GM12873 (cell line): ENCODE measurements around the gene FHAD1.

ENCODE experiments used
- TF ChIP-seq, protein P1 (sequence below): IDR thresholded peaks from 2 replicates; pipeline ENCODE4 v1.5.1; 2012; ENCODE audit warnings: low read depth, mild to moderate bottlenecking, moderate library complexity, low read length, control low read depth; ENCODE audit not compliant: insufficient read depth; ENCODE audit errors: missing control alignments

Gene FHAD1

DNA sequence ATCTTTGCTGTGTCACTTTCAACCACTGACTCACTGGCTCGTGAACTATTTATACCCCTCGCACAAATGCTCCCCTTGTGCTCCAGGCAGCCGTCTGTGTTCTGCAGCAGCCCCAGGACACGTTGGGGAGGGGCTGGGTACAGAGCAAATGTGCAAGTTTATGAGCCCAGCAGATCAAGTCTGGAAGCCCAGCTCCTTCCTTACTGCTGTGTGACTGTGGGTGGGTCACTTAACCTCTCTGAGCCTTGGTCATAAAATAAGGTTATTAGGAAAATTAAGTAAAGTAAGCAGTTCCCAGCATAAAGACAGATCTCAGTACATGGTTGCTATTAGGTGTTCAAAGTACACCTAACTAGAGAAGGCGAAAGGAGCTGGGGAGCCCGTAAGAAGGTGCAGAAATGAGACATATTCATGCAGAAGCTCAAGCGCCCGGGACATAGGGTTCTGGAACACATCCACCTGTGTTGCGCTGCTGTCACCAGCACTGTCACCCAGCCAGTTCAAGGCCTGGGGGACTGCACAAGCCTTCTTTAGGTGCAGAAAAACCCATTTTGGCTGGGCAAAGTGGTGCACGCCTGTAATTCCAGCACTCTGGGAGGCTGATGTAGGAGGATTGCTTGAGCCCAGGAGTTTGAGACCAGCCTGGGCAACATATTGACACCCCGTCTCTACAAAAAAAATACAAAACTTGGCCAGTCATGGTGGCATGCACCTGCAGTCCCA lies 176.5 kb downstream of the FHAD1 start:
- TF ChIP-seq, protein P1, sequence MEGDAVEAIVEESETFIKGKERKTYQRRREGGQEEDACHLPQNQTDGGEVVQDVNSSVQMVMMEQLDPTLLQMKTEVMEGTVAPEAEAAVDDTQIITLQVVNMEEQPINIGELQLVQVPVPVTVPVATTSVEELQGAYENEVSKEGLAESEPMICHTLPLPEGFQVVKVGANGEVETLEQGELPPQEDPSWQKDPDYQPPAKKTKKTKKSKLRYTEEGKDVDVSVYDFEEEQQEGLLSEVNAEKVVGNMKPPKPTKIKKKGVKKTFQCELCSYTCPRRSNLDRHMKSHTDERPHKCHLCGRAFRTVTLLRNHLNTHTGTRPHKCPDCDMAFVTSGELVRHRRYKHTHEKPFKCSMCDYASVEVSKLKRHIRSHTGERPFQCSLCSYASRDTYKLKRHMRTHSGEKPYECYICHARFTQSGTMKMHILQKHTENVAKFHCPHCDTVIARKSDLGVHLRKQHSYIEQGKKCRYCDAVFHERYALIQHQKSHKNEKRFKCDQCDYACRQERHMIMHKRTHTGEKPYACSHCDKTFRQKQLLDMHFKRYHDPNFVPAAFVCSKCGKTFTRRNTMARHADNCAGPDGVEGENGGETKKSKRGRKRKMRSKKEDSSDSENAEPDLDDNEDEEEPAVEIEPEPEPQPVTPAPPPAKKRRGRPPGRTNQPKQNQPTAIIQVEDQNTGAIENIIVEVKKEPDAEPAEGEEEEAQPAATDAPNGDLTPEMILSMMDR = no peak

DNA sequence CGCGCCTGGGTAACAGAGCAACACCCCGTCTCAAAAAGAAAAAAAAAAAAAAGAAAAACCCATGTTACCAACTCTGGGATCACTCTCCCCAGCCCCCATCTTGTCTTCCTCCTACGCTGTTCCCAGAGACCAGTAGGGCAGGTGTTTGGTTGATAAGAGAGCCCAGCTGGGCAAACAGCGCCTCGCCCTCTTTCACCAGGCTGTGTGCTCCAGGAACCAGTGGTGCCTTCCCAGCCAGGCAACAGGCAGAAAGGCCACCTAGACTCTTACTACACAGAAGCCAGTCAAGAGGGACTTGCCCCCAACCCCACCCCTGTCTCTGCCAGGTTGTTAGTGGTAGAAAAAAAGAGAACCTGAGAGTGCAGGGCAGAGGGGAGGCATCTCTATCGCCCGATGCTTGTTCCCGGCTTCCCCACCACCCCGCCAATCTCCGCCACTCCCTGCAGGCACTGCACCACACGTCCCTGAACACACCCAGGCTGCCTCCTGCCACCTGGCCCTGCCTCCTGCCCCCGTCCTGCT lies 177.2 kb downstream of the FHAD1 start:
- TF ChIP-seq, protein P1 = no peak

DNA sequence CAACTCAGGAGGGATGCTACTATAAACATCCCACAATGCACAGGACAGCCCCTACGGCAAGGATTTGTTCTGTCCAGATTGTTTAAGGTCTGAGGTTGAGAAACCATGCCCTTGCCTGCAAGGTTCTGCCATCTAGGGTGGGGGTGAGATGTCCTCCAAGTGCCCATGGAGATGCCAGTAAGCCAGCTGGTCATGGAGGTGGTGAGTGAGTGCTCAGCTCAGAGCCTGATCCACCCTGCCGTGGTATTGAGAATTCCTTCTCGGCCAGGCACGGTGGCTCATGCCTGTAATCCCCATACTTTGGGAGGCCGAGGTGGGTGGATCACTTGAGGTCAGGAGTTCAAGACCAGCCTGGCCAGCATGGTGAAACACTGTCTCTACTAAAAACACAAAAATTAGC lies 178.0 kb downstream of the FHAD1 start:
- TF ChIP-seq, protein P1 = no peak

DNA sequence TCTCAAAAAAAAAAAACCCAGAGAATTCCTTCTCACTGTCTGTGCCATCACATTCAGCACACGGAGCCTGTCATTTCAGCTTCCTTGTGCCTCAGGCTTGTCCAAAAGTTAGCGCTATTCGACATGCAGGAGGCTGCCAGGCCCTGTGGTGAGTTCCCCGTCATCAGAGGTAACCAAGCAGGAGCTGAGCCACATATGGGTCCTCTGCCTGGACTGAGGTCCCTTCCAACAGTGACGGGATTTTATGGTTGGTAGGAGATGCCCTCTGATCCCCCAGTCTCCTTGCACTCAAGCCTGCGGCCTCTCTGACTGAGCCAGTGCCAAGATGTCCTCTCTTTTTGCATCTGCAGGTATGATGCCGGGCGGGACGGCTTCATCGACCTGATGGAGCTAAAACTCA lies 178.5 kb downstream of the FHAD1 start:
- TF ChIP-seq, protein P1 = no peak

DNA sequence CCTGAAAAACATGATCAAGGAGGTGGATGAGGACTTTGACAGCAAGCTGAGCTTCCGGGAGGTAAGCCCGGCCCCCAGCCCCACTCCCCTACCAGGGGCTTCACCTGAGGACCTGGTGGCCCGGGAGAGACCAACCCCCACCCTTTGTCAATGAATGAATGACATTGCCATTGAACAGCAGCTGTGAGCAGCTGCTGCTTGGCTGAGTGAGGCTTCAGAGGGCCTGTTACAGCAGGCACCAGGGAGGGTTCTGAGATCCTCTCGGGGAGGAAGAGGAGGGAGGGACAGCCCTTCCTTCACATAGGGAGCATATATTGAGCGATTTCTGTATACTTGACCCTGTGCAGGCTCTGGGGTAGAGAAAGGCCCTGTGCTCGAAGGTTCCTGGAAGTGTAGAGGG lies 178.9 kb downstream of the FHAD1 start:
- TF ChIP-seq, protein P1 = no peak

DNA sequence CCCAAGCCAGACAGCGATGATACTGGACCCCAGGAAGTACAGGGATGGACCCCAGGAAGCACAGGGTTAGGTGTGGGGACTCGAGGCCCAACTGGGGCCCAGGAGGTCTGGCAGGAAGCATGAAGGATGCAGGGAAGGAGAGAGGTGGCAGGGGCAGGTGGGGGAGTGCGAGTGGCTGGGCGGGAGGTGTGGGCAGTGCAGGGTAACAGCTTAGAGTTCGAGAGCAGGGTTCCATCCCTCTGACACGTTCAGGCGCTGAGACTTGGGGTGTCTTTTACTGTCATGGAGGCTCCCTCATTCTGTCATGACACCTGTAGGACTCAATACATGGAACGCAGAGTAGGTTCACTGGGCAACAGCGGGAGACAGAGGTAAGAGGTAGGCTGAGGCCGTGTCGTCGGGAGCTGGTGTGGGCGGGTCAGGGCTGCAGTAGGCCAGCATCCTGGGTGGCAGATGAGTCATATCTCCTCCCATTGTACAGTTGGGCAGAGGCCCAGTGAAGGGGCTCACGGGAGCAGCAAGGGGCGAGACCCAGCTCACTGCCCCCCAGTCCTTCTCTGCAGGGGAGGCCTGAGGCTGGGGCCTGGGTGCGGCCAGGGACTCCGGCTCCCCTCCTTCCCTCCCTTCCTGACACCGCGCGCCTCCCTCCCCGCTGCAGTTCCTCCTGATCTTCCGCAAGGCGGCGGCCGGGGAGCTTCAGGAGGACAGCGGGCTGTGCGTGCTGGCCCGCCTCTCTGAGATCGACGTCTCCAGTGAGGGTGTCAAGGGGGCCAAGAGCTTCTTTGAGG lies 179.7 kb downstream of the FHAD1 start:
- TF ChIP-seq, protein P1 = no peak

DNA sequence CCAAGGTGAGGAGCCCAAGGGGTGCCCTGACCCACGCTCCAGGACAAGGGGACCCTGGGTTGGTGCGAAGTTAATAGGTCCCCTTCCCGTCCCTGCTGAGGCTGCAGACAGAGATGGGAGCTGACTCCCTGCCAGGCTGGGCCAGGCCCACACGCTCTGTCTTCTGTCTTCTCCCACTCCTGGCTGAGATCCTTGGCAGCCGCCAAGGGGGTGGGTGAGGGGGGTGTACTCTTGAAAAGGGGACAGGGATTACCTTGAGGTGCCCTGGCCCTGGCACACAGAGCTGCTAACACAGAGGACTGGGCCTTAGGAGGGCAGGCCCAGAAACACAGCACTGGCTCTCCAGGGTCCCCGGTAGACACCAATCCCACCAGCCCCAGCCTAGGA lies 180.2 kb downstream of the FHAD1 start:
- TF ChIP-seq, protein P1 = no peak
